BJ (cell line): ENCODE results near the gene ATRN. TPM values are rescaled to one million over a fixed set of nuclear protein-coding genes. Genes with fewer than 3 reads are reported as not detected.
"Not testable (repeated sequence)": the region's sequence is repeated elsewhere in the genome, so short reads cannot be mapped to it uniquely, and the experiment has no call there.

ENCODE experiments used
- CTCF ChIA-PET: fragments of 350-600 bp; formaldehyde crosslinking; extraction: SDS; loops from one replicate; lab custom pipeline; 2021; ENCODE audit warnings: antibody characterized with exemption, inconsistent platforms; lab: Yijun Ruan, JAX
- POLR2A ChIA-PET: fragments of 300-600 bp; sonication (Branson Sonifier 250); formaldehyde crosslinking; extraction: SDS; loops from one replicate; lab custom pipeline; 2021; ENCODE audit warnings: antibody characterized with exemption; lab: Charles Lee
- DNase-seq: peaks from one replicate; pipeline ENCODE4 v3.0.0-alpha.2; 2011; ENCODE audit warnings: low read depth
- H3K27me3 ChIP-seq: 2 replicates; pipeline ENCODE4 v1.6.0; 2011; ENCODE audit warnings: low read length; ENCODE audit not compliant: control insufficient read depth, insufficient read depth
- H3K36me3 ChIP-seq: 2 replicates; pipeline ENCODE4 v1.5.1; 2011; ENCODE audit warnings: low read length; ENCODE audit not compliant: control insufficient read depth, insufficient read depth
- H3K4me3 ChIP-seq: 2 replicates; pipeline ENCODE4 v1.5.1; 2011; ENCODE audit warnings: low read depth, mild to moderate bottlenecking, control low read depth, low read length
- CTCF ChIP-seq: IDR thresholded peaks from 2 replicates; pipeline ENCODE4 v1.5.1; 2011; ENCODE audit warnings: low read depth, mild to moderate bottlenecking, control low read depth, inconsistent platforms, low read length, moderate library complexity; ENCODE audit not compliant: insufficient read depth
- polyA plus RNA-seq: library from polyadenylated mRNA; depleted of rRNA; stranded (reverse); fragments of >200 nt; gene quantifications from 2 replicates; pipeline ENCODE4 v1.2.3, GENCODE V29; 2011

The ATRN gene
- polyA plus RNA-seq, 1 experiment: 55.7 TPM

GRCh38 chr20:3612795-3613572, 142.2 kb downstream of the ATRN start:
- POLR2A ChIA-PET: no interaction called here
- no peaks in the 10 kb centered on the region for H3K27me3 ChIP-seq
- CTCF ChIA-PET: interaction anchor here (0.8 to 1.6 kb wide), 6 partner anchors 13 to 205 kb away, joined by 3 to 5 read pairs (median 3); no protein-coding TSS in a partner anchor

GRCh38 chr20:3613821-3614440, 143.1 kb downstream of the ATRN start:
- peak; percentile 21 for DNase-seq
- TF ChIP-seq CTCF: no peak
- Histone ChIP-seq H3K27me3 (no peaks in the 10 kb centered on the region), H3K4me3 (peak overlapping the region; percentile 1), H3K36me3 (peaks cover 1% of the 10 kb centered on the region)
- ChIA-PET POLR2A (interaction anchor here (0.6 kb wide), 2 partner anchors 133 to 207 kb away, joined by 3 to 7 read pairs; no protein-coding TSS in a partner anchor), CTCF (interaction anchor here (0.8 to 1.6 kb wide), 4 partner anchors 12 to 205 kb away, joined by 3 to 5 read pairs (median 4); no protein-coding TSS in a partner anchor)

More at GRCh38 chr20:3612795-3613572, 142.2 kb downstream of the ATRN start:
- H3K36me3 ChIP-seq: peaks cover 1% of the 10 kb centered on the region
- no peak for DNase-seq
- TF ChIP-seq CTCF: peak; percentile 27
- no peak overlapping the region for H3K4me3 ChIP-seq

GRCh38 chr20:3614466-3614865, 143.6 kb downstream of the ATRN start:
- Histone ChIP-seq H3K4me3 (peak overlapping the region; percentile 1; the same call in 1 of the 2 replicates), H3K36me3 (peaks cover 1% of the 10 kb centered on the region), H3K27me3 (no peaks in the 10 kb centered on the region)
- CTCF ChIA-PET: interaction anchor here (0.8 to 1.8 kb wide), 3 partner anchors 8 to 97 kb away, joined by 3 to 5 read pairs (median 4); no protein-coding TSS in a partner anchor
- POLR2A ChIA-PET: interaction anchor here (0.6 kb wide), 1 partner anchor 208 kb away, joined by 7 read pairs; no protein-coding TSS in a partner anchor
- no peak for DNase-seq
- no peak for TF ChIP-seq CTCF

GRCh38 chr20:3615171-3615840, 144.5 kb downstream of the ATRN start:
- H3K36me3 ChIP-seq, H3K4me3 ChIP-seq, POLR2A ChIA-PET, DNase-seq, H3K27me3 ChIP-seq: not testable (repeated sequence)
- CTCF ChIA-PET: interaction anchor here (1.8 kb wide), 1 partner anchor 9 kb away, joined by 3 read pairs; no protein-coding TSS in a partner anchor

- H3K4me3 ChIP-seq: no peak overlapping the region
- peak; percentile 14 for DNase-seq
- POLR2A ChIA-PET: no interaction called here
- H3K36me3 ChIP-seq: peaks cover 1% of the 10 kb centered on the region
- CTCF ChIA-PET: interaction anchor here (1.8 kb wide), 1 partner anchor 10 kb away, joined by 3 read pairs; no protein-coding TSS in a partner anchor
- no peaks in the 10 kb centered on the region for H3K27me3 ChIP-seq
- TF ChIP-seq CTCF: no peak
Observed at GRCh38 chr20:3616250-3616649, 145.4 kb downstream of the ATRN start.
